ENCODE measurements around the gene HTN1.
"Not testable (repeated sequence)": the region's sequence is repeated elsewhere in the genome, so short reads cannot be mapped to it uniquely, and the experiment has no call there.

Gene HTN1

GRCh38 chr4:70056534-70056933 is 6.3 kb downstream of the HTN1 start:
- not testable (repeated sequence) for H3K27me3 ChIP-seq (ENCODE audit: control insufficient read depth in 2 of 2, insufficient read depth in 2 of 2, low read length in 2 of 2); H3K4me1 ChIP-seq (ENCODE audit: control insufficient read depth in 2 of 2, insufficient read depth in 2 of 2, low read length in 2 of 2); H3K27ac ChIP-seq (ENCODE audit: low read depth in 2 of 2, low read length in 2 of 2); H3K4me3 ChIP-seq (ENCODE audit: low read length in 2 of 2); H3K36me3 ChIP-seq (ENCODE audit: control insufficient read depth in 2 of 2, insufficient read depth in 2 of 2, low read length in 2 of 2); H3K9ac ChIP-seq (ENCODE audit: low read depth in 1 of 2, low read length in 2 of 2); H3K9me3 ChIP-seq (ENCODE audit: control insufficient read depth in 2 of 2, low read length in 2 of 2)

- Histone ChIP-seq H3K27ac (ENCODE audit: low read depth in 2 of 2, low read length in 2 of 2) (no peak overlapping the region), H3K9me3 (ENCODE audit: control insufficient read depth in 2 of 2, low read length in 2 of 2) (no peaks in the 10 kb centered on the region), H3K9ac (ENCODE audit: low read depth in 1 of 2, low read length in 2 of 2) (no peak overlapping the region), H3K4me1 (ENCODE audit: control insufficient read depth in 2 of 2, insufficient read depth in 2 of 2, low read length in 2 of 2) (no peaks in the 10 kb centered on the region), H3K4me3 (ENCODE audit: low read length in 2 of 2) (no peak overlapping the region), H3K27me3 (ENCODE audit: control insufficient read depth in 2 of 2, insufficient read depth in 2 of 2, low read length in 2 of 2) (no peaks in the 10 kb centered on the region), H3K36me3 (ENCODE audit: control insufficient read depth in 2 of 2, insufficient read depth in 2 of 2, low read length in 2 of 2) (no peaks in the 10 kb centered on the region)
These were observed 7.4 kb downstream of the HTN1 start for GRCh38 chr4:70057651-70058050.

- Histone ChIP-seq H3K36me3 (ENCODE audit: control insufficient read depth in 2 of 2, insufficient read depth in 2 of 2, low read length in 2 of 2) (no peaks in the 10 kb centered on the region), H3K27me3 (ENCODE audit: control insufficient read depth in 2 of 2, insufficient read depth in 2 of 2, low read length in 2 of 2) (no peaks in the 10 kb centered on the region), H3K27ac (ENCODE audit: low read depth in 2 of 2, low read length in 2 of 2) (no peak overlapping the region)
These were observed 8.9 kb downstream of the HTN1 start for GRCh38 chr4:70059149-70059548.

GRCh38 chr4:70062000-70062399 is 11.8 kb downstream of the HTN1 start:
- H3K4me3 ChIP-seq (ENCODE audit: low read length in 2 of 2) = no peak overlapping the region
- no peaks in the 10 kb centered on the region for H3K27me3 ChIP-seq (ENCODE audit: control insufficient read depth in 2 of 2, insufficient read depth in 2 of 2, low read length in 2 of 2)
- H3K27ac ChIP-seq (ENCODE audit: low read depth in 2 of 2, low read length in 2 of 2) = no peak overlapping the region
- H3K9me3 ChIP-seq (ENCODE audit: control insufficient read depth in 2 of 2, low read length in 2 of 2) = no peaks in the 10 kb centered on the region
- H3K4me1 ChIP-seq (ENCODE audit: control insufficient read depth in 2 of 2, insufficient read depth in 2 of 2, low read length in 2 of 2) = no peaks in the 10 kb centered on the region
- H3K9ac ChIP-seq (ENCODE audit: low read depth in 1 of 2, low read length in 2 of 2) = no peak overlapping the region
- H3K36me3 ChIP-seq (ENCODE audit: control insufficient read depth in 2 of 2, insufficient read depth in 2 of 2, low read length in 2 of 2) = no peaks in the 10 kb centered on the region

More at GRCh38 chr4:70059149-70059548, 8.9 kb downstream of the HTN1 start:
- Histone ChIP-seq H3K9ac (ENCODE audit: low read depth in 1 of 2, low read length in 2 of 2) (no peak overlapping the region), H3K4me1 (ENCODE audit: control insufficient read depth in 2 of 2, insufficient read depth in 2 of 2, low read length in 2 of 2) (no peaks in the 10 kb centered on the region), H3K4me3 (ENCODE audit: low read length in 2 of 2) (no peak overlapping the region), H3K9me3 (ENCODE audit: control insufficient read depth in 2 of 2, low read length in 2 of 2) (no peaks in the 10 kb centered on the region)

GRCh38 chr4:70080205-70080604 is 30.0 kb downstream of the HTN1 start:
- Histone ChIP-seq H3K27ac (ENCODE audit: low read depth in 2 of 2, low read length in 2 of 2) (no peak overlapping the region), H3K9me3 (ENCODE audit: control insufficient read depth in 2 of 2, low read length in 2 of 2) (no peaks in the 10 kb centered on the region), H3K27me3 (ENCODE audit: control insufficient read depth in 2 of 2, insufficient read depth in 2 of 2, low read length in 2 of 2) (no peaks in the 10 kb centered on the region), H3K4me3 (ENCODE audit: low read length in 2 of 2) (no peak overlapping the region), H3K4me1 (ENCODE audit: control insufficient read depth in 2 of 2, insufficient read depth in 2 of 2, low read length in 2 of 2) (peaks cover 0 to 3% of the 10 kb centered on the region in 2 donors), H3K9ac (ENCODE audit: low read depth in 1 of 2, low read length in 2 of 2) (no peak overlapping the region), H3K36me3 (ENCODE audit: control insufficient read depth in 2 of 2, insufficient read depth in 2 of 2, low read length in 2 of 2) (no peaks in the 10 kb centered on the region)

- H3K4me1 ChIP-seq (ENCODE audit: control insufficient read depth in 2 of 2, insufficient read depth in 2 of 2, low read length in 2 of 2) = no peaks in the 10 kb centered on the region
- no peak overlapping the region for H3K9ac ChIP-seq (ENCODE audit: low read depth in 1 of 2, low read length in 2 of 2)
- H3K36me3 ChIP-seq (ENCODE audit: control insufficient read depth in 2 of 2, insufficient read depth in 2 of 2, low read length in 2 of 2) = no peaks in the 10 kb centered on the region
- no peak overlapping the region for H3K27ac ChIP-seq (ENCODE audit: low read depth in 2 of 2, low read length in 2 of 2)
- no peak overlapping the region for H3K4me3 ChIP-seq (ENCODE audit: low read length in 2 of 2)
- no peaks in the 10 kb centered on the region for H3K27me3 ChIP-seq (ENCODE audit: control insufficient read depth in 2 of 2, insufficient read depth in 2 of 2, low read length in 2 of 2)
- H3K9me3 ChIP-seq (ENCODE audit: control insufficient read depth in 2 of 2, low read length in 2 of 2) = no peaks in the 10 kb centered on the region
These were observed 49.0 kb downstream of the HTN1 start for GRCh38 chr4:70099206-70099605.

All from mucosa of rectum (tissue), 2 donors.